ENCODE measurements around the gene ABCC6.
"Not testable (repeated sequence)": the region's sequence is repeated elsewhere in the genome, so short reads cannot be mapped to it uniquely, and the experiment has no call there.

- TF ChIP-seq CTCF (IDR thresholded peaks at IDR 0.05; ENCODE audit: insufficient read depth, low read depth, low read length); EZH2 (IDR thresholded peaks at IDR 0.05; ENCODE audit: insufficient read depth, low read length): not testable (repeated sequence)
These were observed 13.8 kb upstream of the ABCC6 start for GRCh38 chr16:16237071-16237470.

Data from astrocyte (in vitro differentiated cells and primary cell).